ENCODE data around the gene BPIFB1. TPM values are rescaled to one million over a fixed set of nuclear protein-coding genes. Genes with fewer than 3 reads are reported as not detected.
A peak's percentile ranks its signal among the peaks of the same experiment; 100 is the strongest.

Gene BPIFB1
- total and polyA plus RNA-seq, 2 of the 13 experiments (the other 11 are each of a cell fraction or from before 2014, with no cell fraction given) = 0.82 to 4.4 TPM

GRCh38 chr20:33281550-33282146, 1.4 kb upstream of the BPIFB1 start:
- WGBS (ENCODE audit: low lambda C conversion rate) = 31% methylated on average over 10 of the region's 11 CpGs
- no peaks in the 10 kb centered on the region for H3K36me3 ChIP-seq (replicated peaks in 1 of 2; ENCODE audit: control insufficient read depth in 1 of 2, insufficient read depth in 2 of 2, low read length in 2 of 2)
- H3K4me2 ChIP-seq (ENCODE audit: low read depth, low read length) = peak overlapping the region; percentile 22
- FAIRE-seq (no peak), ATAC-seq (no peak), DNase-seq (ENCODE audit: low spot score) (no peak)
- no peak overlapping the region for H3K9ac ChIP-seq (ENCODE audit: insufficient read depth, low read depth, low read length)
- H3K4me3 ChIP-seq (replicated peaks in 1 of 3; ENCODE audit: insufficient read depth in 1 of 3, low read depth in 2 of 3, low read length in 3 of 3) = no peak overlapping the region; a peak in 1 of 6 replicates
- H3K4me1 ChIP-seq (ENCODE audit: insufficient read depth, low read length) = peaks cover 81% of the 10 kb centered on the region
- H3K27me3 ChIP-seq (ENCODE audit: control insufficient read depth in 1 of 2, insufficient read depth in 2 of 2, low read length in 2 of 2) = peaks cover 8 to 23% of the 10 kb centered on the region in 2 experiments; a peak in 4 of 5 replicates
- in situ Hi-C loops (cut with HindIII; ENCODE audit: extremely low pct_ligation_motif_present, low pct_unique_long_range_greater_than_20kb) (no loop called here), intact Hi-C loops (cut with micrococcal nuclease; ENCODE audit: unreplicated experiment) (no loop called here)
- no TSS peak for BruUV-seq (replicated peaks)
- ChIA-PET CTCF (ENCODE audit: low intra/inter-chr PET ratio, low total read pairs) (no interaction called here), POLR2A (no interaction called here)
- H2AFZ ChIP-seq (ENCODE audit: low read length) = no peak overlapping the region
- H4K20me1 ChIP-seq (ENCODE audit: insufficient read depth, low read length) = no peaks in the 10 kb centered on the region
- H3K27ac ChIP-seq (ENCODE audit: extremely low read length, insufficient read depth, low read length) = no peak overlapping the region
- H3K79me2 ChIP-seq (ENCODE audit: insufficient read depth, low read length) = no peaks in the 10 kb centered on the region
- H3K9me3 ChIP-seq (ENCODE audit: low read length) = no peaks in the 10 kb centered on the region
- TF ChIP-seq ZKSCAN1 (IDR thresholded peaks at IDR 0.05; ENCODE audit: low read length) = no peak
- TF ChIP-seq FUBP1 (CRISPR knock-in tag; IDR thresholded peaks at IDR 0.05; ENCODE audit: borderline replicate concordance) = no peak
- TF ChIP-seq JDP2 (CRISPR knock-in tag; IDR thresholded peaks at IDR 0.05; ENCODE audit: borderline replicate concordance) = no peak
- peak; percentile 66 for TF ChIP-seq ZNF883 (CRISPR knock-in tag; IDR thresholded peaks at IDR 0.05; ENCODE audit: not compliant biosample characterization)
- no peak for TF ChIP-seq POLR2AphosphoS5 (IDR thresholded peaks at IDR 0.05; ENCODE audit: low read depth, low read length)
- no peak for TF ChIP-seq ZNF3 (CRISPR knock-in tag; IDR thresholded peaks at IDR 0.05)
- TF ChIP-seq, protein P1, sequence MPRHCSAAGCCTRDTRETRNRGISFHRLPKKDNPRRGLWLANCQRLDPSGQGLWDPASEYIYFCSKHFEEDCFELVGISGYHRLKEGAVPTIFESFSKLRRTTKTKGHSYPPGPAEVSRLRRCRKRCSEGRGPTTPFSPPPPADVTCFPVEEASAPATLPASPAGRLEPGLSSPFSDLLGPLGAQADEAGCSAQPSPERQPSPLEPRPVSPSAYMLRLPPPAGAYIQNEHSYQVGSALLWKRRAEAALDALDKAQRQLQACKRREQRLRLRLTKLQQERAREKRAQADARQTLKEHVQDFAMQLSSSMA (CRISPR knock-in tag; IDR thresholded peaks at IDR 0.05) = 0 out of 2 replicates have a peak, but pooled peaks have one; percentile 48
- TF ChIP-seq ZNF775 (CRISPR knock-in tag; IDR thresholded peaks at IDR 0.05; ENCODE audit: borderline replicate concordance) = no peak
- no peak for TF ChIP-seq NFE2 (CRISPR knock-in tag; IDR thresholded peaks at IDR 0.05)
- TF ChIP-seq, protein P2, sequence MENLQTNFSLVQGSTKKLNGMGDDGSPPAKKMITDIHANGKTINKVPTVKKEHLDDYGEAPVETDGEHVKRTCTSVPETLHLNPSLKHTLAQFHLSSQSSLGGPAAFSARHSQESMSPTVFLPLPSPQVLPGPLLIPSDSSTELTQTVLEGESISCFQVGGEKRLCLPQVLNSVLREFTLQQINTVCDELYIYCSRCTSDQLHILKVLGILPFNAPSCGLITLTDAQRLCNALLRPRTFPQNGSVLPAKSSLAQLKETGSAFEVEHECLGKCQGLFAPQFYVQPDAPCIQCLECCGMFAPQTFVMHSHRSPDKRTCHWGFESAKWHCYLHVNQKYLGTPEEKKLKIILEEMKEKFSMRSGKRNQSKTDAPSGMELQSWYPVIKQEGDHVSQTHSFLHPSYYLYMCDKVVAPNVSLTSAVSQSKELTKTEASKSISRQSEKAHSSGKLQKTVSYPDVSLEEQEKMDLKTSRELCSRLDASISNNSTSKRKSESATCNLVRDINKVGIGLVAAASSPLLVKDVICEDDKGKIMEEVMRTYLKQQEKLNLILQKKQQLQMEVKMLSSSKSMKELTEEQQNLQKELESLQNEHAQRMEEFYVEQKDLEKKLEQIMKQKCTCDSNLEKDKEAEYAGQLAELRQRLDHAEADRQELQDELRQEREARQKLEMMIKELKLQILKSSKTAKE (CRISPR knock-in tag; IDR thresholded peaks at IDR 0.05; ENCODE audit: borderline replicate concordance) = no peak
- peak; percentile 79 for TF ChIP-seq CSRNP1 (CRISPR knock-in tag; IDR thresholded peaks at IDR 0.05)
- TF ChIP-seq PHB2 (IDR thresholded peaks at IDR 0.05; ENCODE audit: partially characterized antibody) = no peak
- no peak for TF ChIP-seq RARG (CRISPR knock-in tag; IDR thresholded peaks at IDR 0.05; ENCODE audit: low read depth)
- no peak for TF ChIP-seq RFXANK (CRISPR knock-in tag; IDR thresholded peaks at IDR 0.05)
- no peak for TF ChIP-seq NCOR1 (IDR thresholded peaks at IDR 0.05; ENCODE audit: borderline replicate concordance, low read length)
- TF ChIP-seq PHF20 (CRISPR knock-in tag; IDR thresholded peaks at IDR 0.05) = no peak
- TF ChIP-seq ZNF468 (CRISPR knock-in tag; IDR thresholded peaks at IDR 0.05) = no peak
- TF ChIP-seq ZNF776 (CRISPR knock-in tag; IDR thresholded peaks at IDR 0.05) = peak; percentile 55; the same call in 1 of the 2 replicates
- TF ChIP-seq FOXP1 (IDR thresholded peaks at IDR 0.05) = no peak
- no peak for TF ChIP-seq FOXP1 (CRISPR knock-in tag; IDR thresholded peaks at IDR 0.05)
- no peak for TF ChIP-seq SMC3 (IDR thresholded peaks at IDR 0.05; ENCODE audit: low read length)
- TF ChIP-seq RAD51 (IDR thresholded peaks at IDR 0.05; ENCODE audit: borderline replicate concordance) = no peak

All from HepG2 (cell line).